Breast epithelium (tissue), 4 donors: ENCODE data around the gene DCST1. TPM values are rescaled to one million over a fixed set of nuclear protein-coding genes. Genes with fewer than 3 reads are reported as not detected.

Experiments used
- DNase-seq, 2 donors: peaks; one replicate each; pipeline ENCODE4 v3.0.0-alpha.2; 2019; ENCODE audit warnings: low spot score in 2 of 2
- H3K27ac ChIP-seq, 2 donors: fragments of 200-600 bp; sonication (generic) in 1 of 2; one replicate each; pipeline ENCODE4 v1.5.1; 2016 to 2019; ENCODE audit warnings: mild to moderate bottlenecking in 1 of 2
- H3K27me3 ChIP-seq, 2 donors: fragments of 200-600 bp; sonication (generic) in 1 of 2; one replicate each; pipeline versions ENCODE4 v1.5.1 to v1.6.0; 2017 to 2019; ENCODE audit warnings: control low read depth in 1 of 2, mild to moderate bottlenecking in 1 of 2
- H3K36me3 ChIP-seq: fragments of 200-600 bp; one replicate; pipeline ENCODE4 v1.5.1; 2019
- H3K4me1 ChIP-seq, 2 donors: fragments of 200-600 bp; sonication (generic); one replicate each; pipeline ENCODE4 v1.5.1; 2016 to 2019; ENCODE audit warnings: control low read depth in 1 of 2
- H3K4me3 ChIP-seq, 3 donors: fragments of 200-600 bp; sonication (generic); 1 replicate in 2 of 3; 2 replicates in 1 of 3; pipeline ENCODE4 v1.5.1; 2016 to 2019; ENCODE audit warnings: mild to moderate bottlenecking in 3 of 3, moderate library complexity in 2 of 3
- H3K9me3 ChIP-seq, 2 donors: fragments of 200-600 bp; sonication (generic) in 1 of 2; one replicate each; pipeline ENCODE4 v1.5.1; 2016 to 2019; ENCODE audit warnings: control low read depth in 1 of 2
- POLR2A ChIP-seq: fragments of 450-650 bp; IDR thresholded peaks from one replicate; pipeline ENCODE4 v1.6.1; 2016; ENCODE audit warnings: antibody characterized with exemption, mild to moderate bottlenecking, moderate library complexity
- POLR2AphosphoS5 ChIP-seq, 3 donors: sonication (generic); formaldehyde crosslinking; IDR thresholded peaks; one replicate each; pipeline ENCODE4 v1.6.1; 2017; ENCODE audit warnings: antibody characterized with exemption in 3 of 3
- intact Hi-C: fragments of 100-400 bp; cut with DNase I; formaldehyde crosslinking; loops from one replicate; pipeline ENCODE4 v1.15.1; 2023; ENCODE audit warnings: low total_unique reads
- total RNA-seq, 3 donors: library from RNA; depleted of rRNA; stranded (reverse); fragments of >200 nt; gene quantifications; one replicate each; pipeline ENCODE4 v1.1.0, GENCODE V29; 2016
- TF ChIP-seq, protein P1 (sequence below), 3 donors: fragments of 450-650 bp; IDR thresholded peaks; one replicate each; pipeline ENCODE4 v1.5.1; 2016 to 2017; ENCODE audit warnings: antibody characterized with exemption in 3 of 3, mild to moderate bottlenecking in 3 of 3, moderate library complexity in 3 of 3

Gene DCST1
- total RNA-seq, 3 donors from 2014 or later, result 0.16 to 0.66 (median 0.44) TPM

DNA sequence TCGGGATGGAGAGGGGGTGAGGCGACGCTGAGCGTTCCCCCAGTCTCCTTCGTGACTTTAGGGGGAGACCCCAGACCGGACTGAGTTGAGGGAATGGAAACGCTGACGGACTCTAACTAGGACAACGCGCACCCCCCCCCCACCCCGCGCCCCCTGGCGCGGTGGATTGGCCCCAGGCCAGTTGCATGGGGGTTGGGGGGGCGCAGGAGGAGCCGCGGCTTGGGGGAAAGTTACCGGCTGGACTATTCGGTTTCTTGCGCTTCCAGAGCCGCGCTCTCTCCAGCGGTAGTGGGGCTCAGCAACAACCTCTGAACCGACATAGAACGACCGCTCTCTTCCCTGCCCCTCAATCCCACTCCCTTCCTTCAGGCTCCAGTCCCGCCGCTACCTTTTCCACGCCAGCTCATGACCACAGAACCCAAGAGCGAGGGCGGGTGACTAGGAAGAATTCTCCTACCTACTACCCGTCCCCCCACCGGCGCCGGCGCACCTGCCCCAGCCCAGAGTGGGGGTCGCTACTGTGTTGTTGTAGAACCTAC is 30.3 kb upstream of the DCST1 start:
- intact Hi-C loops, result no loop called here
- TF ChIP-seq POLR2AphosphoS5 (IDR thresholded peaks at IDR 0.05) (no peak), POLR2A (no peak)
- TF ChIP-seq, protein P1, sequence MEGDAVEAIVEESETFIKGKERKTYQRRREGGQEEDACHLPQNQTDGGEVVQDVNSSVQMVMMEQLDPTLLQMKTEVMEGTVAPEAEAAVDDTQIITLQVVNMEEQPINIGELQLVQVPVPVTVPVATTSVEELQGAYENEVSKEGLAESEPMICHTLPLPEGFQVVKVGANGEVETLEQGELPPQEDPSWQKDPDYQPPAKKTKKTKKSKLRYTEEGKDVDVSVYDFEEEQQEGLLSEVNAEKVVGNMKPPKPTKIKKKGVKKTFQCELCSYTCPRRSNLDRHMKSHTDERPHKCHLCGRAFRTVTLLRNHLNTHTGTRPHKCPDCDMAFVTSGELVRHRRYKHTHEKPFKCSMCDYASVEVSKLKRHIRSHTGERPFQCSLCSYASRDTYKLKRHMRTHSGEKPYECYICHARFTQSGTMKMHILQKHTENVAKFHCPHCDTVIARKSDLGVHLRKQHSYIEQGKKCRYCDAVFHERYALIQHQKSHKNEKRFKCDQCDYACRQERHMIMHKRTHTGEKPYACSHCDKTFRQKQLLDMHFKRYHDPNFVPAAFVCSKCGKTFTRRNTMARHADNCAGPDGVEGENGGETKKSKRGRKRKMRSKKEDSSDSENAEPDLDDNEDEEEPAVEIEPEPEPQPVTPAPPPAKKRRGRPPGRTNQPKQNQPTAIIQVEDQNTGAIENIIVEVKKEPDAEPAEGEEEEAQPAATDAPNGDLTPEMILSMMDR (IDR thresholded peaks at IDR 0.05), result no peak
- Histone ChIP-seq H3K27ac (peak overlapping the region; percentile 98 to 99), H3K4me3 (peak overlapping the region; percentile 89 to 95 (median 89)), H3K36me3 (no peaks in the 10 kb centered on the region), H3K9me3 (no peaks in the 10 kb centered on the region), H3K4me1 (peaks cover 20 to 44% of the 10 kb centered on the region in 2 donors), H3K27me3 (no peaks in the 10 kb centered on the region)
- DNase-seq, result no peak

DNA sequence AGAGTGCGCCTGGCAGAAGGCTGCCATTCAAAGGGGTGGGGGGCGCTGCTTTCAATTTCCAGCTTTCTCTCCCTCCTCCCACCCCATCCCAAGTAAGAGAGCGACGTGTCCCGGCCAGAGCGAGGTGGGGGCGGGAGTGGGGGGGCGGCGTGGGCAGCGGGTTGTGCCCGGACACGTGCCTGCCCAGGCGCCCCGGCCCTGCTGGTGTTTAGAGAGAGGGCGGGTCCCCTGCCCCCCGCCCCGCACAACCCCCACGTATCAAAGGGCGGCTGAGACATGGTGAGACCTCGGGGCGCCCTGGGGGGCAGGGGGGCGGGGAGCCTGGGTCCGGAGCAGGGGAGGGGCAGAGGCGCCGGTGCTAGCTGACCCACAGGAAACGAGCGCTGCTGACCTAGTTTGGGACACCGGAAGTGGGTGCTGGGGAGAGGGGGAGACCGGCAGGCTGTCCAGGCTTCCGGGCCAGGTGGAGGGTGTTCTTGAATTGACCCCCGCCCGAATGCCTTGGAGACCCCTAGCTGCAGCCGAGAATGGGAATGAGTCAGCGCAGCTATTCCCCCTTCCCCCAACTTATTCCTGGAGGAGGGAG is 29.8 kb upstream of the DCST1 start:
- H3K4me1 ChIP-seq, result peaks cover 20 to 42% of the 10 kb centered on the region in 2 donors
- H3K27me3 ChIP-seq, result no peaks in the 10 kb centered on the region
- no peak for DNase-seq
- peak overlapping the region; percentile 89 to 95 (median 89) for H3K4me3 ChIP-seq
- intact Hi-C loops, result no loop called here
- TF ChIP-seq, protein P1 (IDR thresholded peaks at IDR 0.05), result no peak
- TF ChIP-seq POLR2A (no peak), POLR2AphosphoS5 (IDR thresholded peaks at IDR 0.05) (no peak)
- H3K36me3 ChIP-seq, result no peaks in the 10 kb centered on the region
- no peaks in the 10 kb centered on the region for H3K9me3 ChIP-seq
- H3K27ac ChIP-seq, result peak overlapping the region; percentile 98 to 99

- no peaks in the 10 kb centered on the region for H3K36me3 ChIP-seq
- no peak for DNase-seq
- no peaks in the 10 kb centered on the region for H3K27me3 ChIP-seq
- H3K9me3 ChIP-seq, result no peaks in the 10 kb centered on the region
- intact Hi-C loops, result no loop called here
- H3K4me3 ChIP-seq, result peak overlapping the region; percentile 89 to 95 (median 89)
- H3K4me1 ChIP-seq, result peaks cover 19 to 36% of the 10 kb centered on the region in 2 donors
- peak overlapping the region; percentile 98 to 99 for H3K27ac ChIP-seq
- TF ChIP-seq, protein P1 (IDR thresholded peaks at IDR 0.05), result no peak
- no peak for TF ChIP-seq POLR2AphosphoS5 (IDR thresholded peaks at IDR 0.05)
These were observed 29.1 kb upstream of the DCST1 start for GRCh38 chr1:155004352-155005075.

GRCh38 chr1:155005076-155006011 is 28.3 kb upstream of the DCST1 start:
- Histone ChIP-seq H3K4me1 (peaks cover 17 to 34% of the 10 kb centered on the region in 2 donors), H3K36me3 (no peaks in the 10 kb centered on the region), H3K27ac (peak overlapping the region; percentile 98 to 99), H3K9me3 (no peaks in the 10 kb centered on the region), H3K4me3 (peak overlapping the region; percentile 89 to 95 (median 89)), H3K27me3 (no peaks in the 10 kb centered on the region)
- TF ChIP-seq POLR2AphosphoS5 (IDR thresholded peaks at IDR 0.05), result peak in 1 of 3 donors; percentile 24
- TF ChIP-seq, protein P1 (IDR thresholded peaks at IDR 0.05), result no peak
- no peak for TF ChIP-seq POLR2A
- DNase-seq, result peak; percentile 62 to 76
- intact Hi-C loops, result no loop called here
